Measurements from ENCODE around the gene TMEM232. TPM values are rescaled to one million over a fixed set of nuclear protein-coding genes. Genes with fewer than 3 reads are reported as not detected.

TMEM232 gene
- total and polyA plus RNA-seq, 7 experiments from 2014 or later, result 0.43 to 3.0 (median 1.8) TPM

- H3K27ac Mint-ChIP-seq, result peak overlapping the region in 2 of 9 donors; percentile 15 to 16
- CTCF ChIA-PET, result no interaction called here
- no peak for ATAC-seq
Measured at GRCh38 chr5:110638970-110639902, 87.2 kb downstream of the TMEM232 start.

GRCh38 chr5:110634475-110634874 lies 92.0 kb downstream of the TMEM232 start:
- H3K27ac ChIP-seq (ENCODE audit: low read depth, low read length), result no peak overlapping the region
- no peak for DNase-seq
- no peak overlapping the region for H3K4me3 ChIP-seq (ENCODE audit: low read length)
- Mint-ChIP-seq H3K4me3 (no peak overlapping the region), H3K36me3 (peaks cover 0 to 5% (median 0%) of the 10 kb centered on the region in 5 donors), H3K4me1 (peaks cover 4 to 11% (median 10%) of the 10 kb centered on the region in 7 donors), H3K27me3 (peaks cover 0 to 4% (median 0%) of the 10 kb centered on the region in 5 donors), H3K27ac (no peak overlapping the region), H3K9me3 (peaks cover 0 to 6% (median 0%) of the 10 kb centered on the region in 11 donors)
- no peaks in the 10 kb centered on the region for H3K36me3 ChIP-seq (ENCODE audit: control insufficient read depth in 2 of 3, insufficient read depth in 3 of 3, low read length in 3 of 3)
- ChIA-PET CTCF (no interaction called here), POLR2A (no interaction called here)
- no peaks in the 10 kb centered on the region for H3K27me3 ChIP-seq (ENCODE audit: control insufficient read depth in 2 of 2, insufficient read depth in 2 of 2, low read length in 2 of 2)
- no peaks in the 10 kb centered on the region for H3K9me3 ChIP-seq (ENCODE audit: control insufficient read depth in 2 of 3, low read length in 3 of 3)
- H3K4me1 ChIP-seq (ENCODE audit: control insufficient read depth in 2 of 2, insufficient read depth in 2 of 2, low read length in 2 of 2), result no peaks in the 10 kb centered on the region
- intact Hi-C loops (cut with micrococcal nuclease), result no loop called here
- no peak for ATAC-seq

More at GRCh38 chr5:110638970-110639902, 87.2 kb downstream of the TMEM232 start:
- no peaks in the 10 kb centered on the region for H3K36me3 Mint-ChIP-seq
- peaks cover 0 to 11% (median 4%) of the 10 kb centered on the region in 5 donors for H3K27me3 Mint-ChIP-seq
- no peaks in the 10 kb centered on the region for H3K36me3 ChIP-seq (ENCODE audit: control insufficient read depth in 2 of 3, insufficient read depth in 3 of 3, low read length in 3 of 3)
- no peak overlapping the region for H3K4me3 Mint-ChIP-seq
- H3K4me1 ChIP-seq (ENCODE audit: control insufficient read depth in 2 of 2, insufficient read depth in 2 of 2, low read length in 2 of 2), result no peaks in the 10 kb centered on the region
- no peak for DNase-seq
- intact Hi-C loops (cut with micrococcal nuclease), result no loop called here
- H3K4me3 ChIP-seq (ENCODE audit: low read length), result no peak overlapping the region
- no peaks in the 10 kb centered on the region for H3K9me3 ChIP-seq (ENCODE audit: control insufficient read depth in 2 of 3, low read length in 3 of 3)
- H3K9me3 Mint-ChIP-seq, result peaks cover 0 to 4% (median 0%) of the 10 kb centered on the region in 11 donors
- H3K4me1 Mint-ChIP-seq, result peaks cover 4 to 12% (median 10%) of the 10 kb centered on the region in 7 donors
- H3K27me3 ChIP-seq (ENCODE audit: control insufficient read depth in 2 of 2, insufficient read depth in 2 of 2, low read length in 2 of 2), result no peaks in the 10 kb centered on the region
- POLR2A ChIA-PET, result no interaction called here
- no peak overlapping the region for H3K27ac ChIP-seq (ENCODE audit: low read depth, low read length)

GRCh38 chr5:110631236-110631635 lies 95.2 kb downstream of the TMEM232 start:
- Mint-ChIP-seq H3K27ac (no peak overlapping the region), H3K4me3 (no peak overlapping the region), H3K36me3 (peaks cover 0 to 5% (median 0%) of the 10 kb centered on the region in 5 donors), H3K9me3 (peaks cover 0 to 6% (median 0%) of the 10 kb centered on the region in 11 donors), H3K4me1 (peaks cover 0 to 2% (median 0%) of the 10 kb centered on the region in 7 donors), H3K27me3 (peaks cover 0 to 10% (median 5%) of the 10 kb centered on the region in 5 donors)
- no peaks in the 10 kb centered on the region for H3K4me1 ChIP-seq (ENCODE audit: control insufficient read depth in 2 of 2, insufficient read depth in 2 of 2, low read length in 2 of 2)
- POLR2A ChIA-PET, result no interaction called here
- no peaks in the 10 kb centered on the region for H3K9me3 ChIP-seq (ENCODE audit: control insufficient read depth in 2 of 3, low read length in 3 of 3)
- ATAC-seq, result no peak
- no peak overlapping the region for H3K4me3 ChIP-seq (ENCODE audit: low read length)
- intact Hi-C loops (cut with micrococcal nuclease), result no loop called here
- H3K27ac ChIP-seq (ENCODE audit: low read depth, low read length), result no peak overlapping the region
- no peak for DNase-seq
- no peaks in the 10 kb centered on the region for H3K27me3 ChIP-seq (ENCODE audit: control insufficient read depth in 2 of 2, insufficient read depth in 2 of 2, low read length in 2 of 2)
- CTCF ChIA-PET, result no interaction called here
- H3K36me3 ChIP-seq (ENCODE audit: control insufficient read depth in 2 of 3, insufficient read depth in 3 of 3, low read length in 3 of 3), result no peaks in the 10 kb centered on the region

DNA sequence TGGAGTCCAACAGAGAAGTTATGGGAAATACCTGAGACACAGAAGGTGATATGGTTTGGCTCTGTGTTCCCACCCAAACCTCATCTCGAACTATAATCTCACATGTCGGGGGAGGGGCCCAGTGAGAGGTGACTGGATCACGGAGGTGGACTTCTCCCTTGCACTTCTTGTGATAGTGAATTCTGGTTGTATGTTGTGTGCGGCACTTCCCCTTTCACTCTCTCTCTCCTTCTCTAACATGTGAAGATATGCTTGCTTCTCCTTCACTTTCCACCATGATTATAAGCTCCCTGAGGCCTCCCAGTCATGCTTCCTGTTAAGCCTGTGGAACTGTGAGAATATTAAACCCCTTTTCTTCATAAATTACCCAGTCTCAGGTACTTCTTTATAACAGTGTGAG lies 96.1 kb downstream of the TMEM232 start:
- intact Hi-C loops (cut with micrococcal nuclease), result no loop called here
- H3K9me3 ChIP-seq (ENCODE audit: control insufficient read depth in 2 of 3, low read length in 3 of 3), result no peaks in the 10 kb centered on the region
- Mint-ChIP-seq H3K27ac (no peak overlapping the region), H3K27me3 (peaks cover 0 to 10% (median 6%) of the 10 kb centered on the region in 5 donors), H3K9me3 (peaks cover 0 to 6% (median 0%) of the 10 kb centered on the region in 11 donors), H3K36me3 (peaks cover 0 to 5% (median 0%) of the 10 kb centered on the region in 5 donors), H3K4me3 (no peak overlapping the region), H3K4me1 (peaks cover 0 to 2% (median 0%) of the 10 kb centered on the region in 7 donors)
- no peaks in the 10 kb centered on the region for H3K36me3 ChIP-seq (ENCODE audit: control insufficient read depth in 2 of 3, insufficient read depth in 3 of 3, low read length in 3 of 3)
- ChIA-PET POLR2A (no interaction called here), CTCF (interaction anchor here (1.5 kb wide), 1 partner anchor 9 kb away, joined by 3 read pairs; no protein-coding TSS in a partner anchor)
- no peaks in the 10 kb centered on the region for H3K4me1 ChIP-seq (ENCODE audit: control insufficient read depth in 2 of 2, insufficient read depth in 2 of 2, low read length in 2 of 2)
- H3K4me3 ChIP-seq (ENCODE audit: low read length), result no peak overlapping the region
- H3K27me3 ChIP-seq (ENCODE audit: control insufficient read depth in 2 of 2, insufficient read depth in 2 of 2, low read length in 2 of 2), result no peaks in the 10 kb centered on the region
- ATAC-seq, result no peak
- no peak overlapping the region for H3K27ac ChIP-seq (ENCODE audit: low read depth, low read length)
- DNase-seq, result no peak

DNA sequence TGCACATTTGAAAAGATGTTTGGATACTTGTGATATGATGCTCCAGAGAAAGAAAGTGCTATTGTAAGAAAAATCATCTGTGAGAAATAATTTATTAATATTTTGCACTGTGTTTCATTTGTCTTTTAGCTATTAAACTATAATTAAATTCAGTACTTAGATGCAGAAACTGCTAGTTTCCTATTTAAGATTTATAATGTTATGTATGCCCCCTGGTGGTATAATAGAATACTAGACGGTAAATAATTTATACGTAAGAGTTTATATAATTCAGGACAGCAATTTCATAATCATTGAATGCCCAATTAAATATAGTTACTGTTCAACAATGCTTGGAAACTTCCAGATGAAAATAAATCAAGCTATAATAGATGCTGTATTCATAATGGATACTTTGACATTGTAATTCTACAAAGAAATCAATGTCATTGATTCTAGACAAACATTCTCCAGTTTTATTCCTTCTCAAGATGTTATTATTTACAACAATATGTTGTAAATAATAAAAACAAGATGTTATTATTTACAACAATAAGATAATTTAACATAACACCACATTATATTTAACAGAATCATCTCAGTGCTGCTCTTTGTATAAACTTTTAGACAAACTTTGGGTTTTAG lies 101.0 kb downstream of the TMEM232 start:
- no peaks in the 10 kb centered on the region for H3K4me1 Mint-ChIP-seq
- no peak overlapping the region for H3K4me3 Mint-ChIP-seq
- ATAC-seq (no peak), DNase-seq (peak in 4 of 9 donors; percentile 18 to 41 (median 36))
- Histone ChIP-seq H3K27ac (ENCODE audit: low read depth, low read length) (no peak overlapping the region), H3K4me1 (ENCODE audit: control insufficient read depth in 2 of 2, insufficient read depth in 2 of 2, low read length in 2 of 2) (no peaks in the 10 kb centered on the region), H3K4me3 (ENCODE audit: low read length) (no peak overlapping the region), H3K27me3 (ENCODE audit: control insufficient read depth in 2 of 2, insufficient read depth in 2 of 2, low read length in 2 of 2) (no peaks in the 10 kb centered on the region), H3K9me3 (ENCODE audit: control insufficient read depth in 2 of 3, low read length in 3 of 3) (no peaks in the 10 kb centered on the region), H3K36me3 (ENCODE audit: control insufficient read depth in 2 of 3, insufficient read depth in 3 of 3, low read length in 3 of 3) (no peaks in the 10 kb centered on the region)
- no peak overlapping the region for H3K27ac Mint-ChIP-seq
- POLR2A ChIA-PET, result interaction anchor here (1.1 kb wide), 1 partner anchor 938 kb away, joined by 4 read pairs; no protein-coding TSS in a partner anchor
- no peaks in the 10 kb centered on the region for H3K9me3 Mint-ChIP-seq
- intact Hi-C loops (cut with micrococcal nuclease), result loop anchor here (1.0 to 10.0 kb wide), 9 partner anchors 581 to 1983 kb away; no protein-coding TSS in a partner anchor
- peaks cover 0 to 11% (median 8%) of the 10 kb centered on the region in 5 donors for H3K27me3 Mint-ChIP-seq
- CTCF ChIA-PET, result interaction anchor here (0.7 to 1.7 kb wide), 6 partner anchors 11 to 1276 kb away, joined by 3 to 7 read pairs (median 4); no protein-coding TSS in a partner anchor
- H3K36me3 Mint-ChIP-seq, result no peaks in the 10 kb centered on the region

DNA sequence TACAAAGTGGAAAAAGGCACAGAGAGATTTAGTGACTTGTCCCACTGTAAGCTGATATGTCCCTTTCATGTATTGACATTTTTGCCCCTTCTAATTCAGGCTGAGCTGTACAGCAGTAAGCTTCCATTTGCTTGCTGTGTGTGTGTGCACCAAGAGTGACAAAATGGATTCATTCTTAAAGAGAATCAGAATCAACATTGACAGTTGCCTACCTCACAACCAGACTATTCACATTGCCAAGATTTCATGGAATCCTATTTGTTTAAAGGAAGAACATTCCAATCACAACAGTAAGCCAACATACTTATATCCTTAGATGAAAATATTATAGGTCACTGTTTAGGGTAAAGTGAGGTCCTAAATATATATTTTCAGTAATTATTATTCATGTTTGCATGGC lies 102.6 kb downstream of the TMEM232 start:
- ATAC-seq (no peak), DNase-seq (no peak)
- Histone ChIP-seq H3K27me3 (ENCODE audit: control insufficient read depth in 2 of 2, insufficient read depth in 2 of 2, low read length in 2 of 2) (no peaks in the 10 kb centered on the region), H3K9me3 (ENCODE audit: control insufficient read depth in 2 of 3, low read length in 3 of 3) (no peaks in the 10 kb centered on the region), H3K4me3 (ENCODE audit: low read length) (no peak overlapping the region), H3K36me3 (ENCODE audit: control insufficient read depth in 2 of 3, insufficient read depth in 3 of 3, low read length in 3 of 3) (no peaks in the 10 kb centered on the region), H3K4me1 (ENCODE audit: control insufficient read depth in 2 of 2, insufficient read depth in 2 of 2, low read length in 2 of 2) (no peaks in the 10 kb centered on the region), H3K27ac (ENCODE audit: low read depth, low read length) (no peak overlapping the region)
- POLR2A ChIA-PET, result no interaction called here
- peaks cover 0 to 11% (median 6%) of the 10 kb centered on the region in 5 donors for H3K27me3 Mint-ChIP-seq
- no peak overlapping the region for H3K27ac Mint-ChIP-seq
- CTCF ChIA-PET, result interaction anchor here (1.3 kb wide), 1 partner anchor 936 kb away, joined by 4 read pairs; no protein-coding TSS in a partner anchor
- no peaks in the 10 kb centered on the region for H3K9me3 Mint-ChIP-seq
- intact Hi-C loops (cut with micrococcal nuclease), result loop anchor here (10.0 kb wide), 2 partner anchors 579 to 1709 kb away; no protein-coding TSS in a partner anchor
- no peaks in the 10 kb centered on the region for H3K36me3 Mint-ChIP-seq
- no peaks in the 10 kb centered on the region for H3K4me1 Mint-ChIP-seq
- no peak overlapping the region for H3K4me3 Mint-ChIP-seq

All from naive thymus-derived CD4-positive, alpha-beta T cell (primary cell).